ENCODE measurements around the gene ZDHHC14. TPM values are rescaled to one million over a fixed set of nuclear protein-coding genes. Genes with fewer than 3 reads are reported as not detected.

ZDHHC14 gene
- total RNA-seq, 4 donors from 2014 or later = 6.2 to 20.6 (median 15.1) TPM

DNA sequence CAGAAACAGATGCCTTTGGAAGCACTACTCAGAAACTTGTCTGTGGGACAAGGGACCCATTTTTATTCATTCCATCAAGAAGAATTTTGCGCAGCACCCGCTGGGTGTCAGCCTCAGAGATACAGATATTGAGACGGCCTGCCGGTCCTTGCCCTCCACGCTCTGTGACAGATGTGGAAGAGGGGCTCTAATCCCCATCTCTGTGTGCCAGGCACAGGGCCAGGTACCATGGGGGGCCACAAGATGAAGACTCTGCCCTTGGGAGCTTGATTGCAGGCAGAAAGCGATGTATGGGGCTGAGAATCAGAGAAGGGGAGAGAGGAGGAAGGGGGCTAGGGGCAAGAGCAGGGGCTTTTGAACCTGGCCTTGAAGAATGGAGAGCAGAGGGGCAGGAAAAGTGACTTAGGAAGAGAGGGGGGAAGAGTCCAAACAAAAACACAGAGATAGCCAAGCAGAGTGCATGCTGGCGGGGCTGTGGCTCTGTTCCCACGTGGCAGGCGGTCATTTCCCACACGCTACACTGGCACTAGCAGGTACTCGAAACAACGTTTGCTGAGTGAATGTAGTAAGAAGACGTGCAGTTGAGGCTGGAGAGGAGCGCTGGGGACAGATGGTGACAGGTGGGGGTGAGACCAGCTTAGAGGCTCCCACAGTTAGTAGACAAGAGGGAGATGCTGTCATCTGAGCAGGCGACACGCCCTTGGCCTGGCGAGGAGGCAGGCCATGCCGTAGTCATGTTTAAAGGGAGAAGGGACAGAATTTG is 271.8 kb downstream of the ZDHHC14 start:
- peak; percentile 54 to 61 for DNase-seq
- Histone ChIP-seq H3K4me3 (replicated peaks in 1 of 3) (no peak overlapping the region), H3K27ac (peak overlapping the region; percentile 79 to 95 (median 93)), H3K36me3 (no peaks in the 10 kb centered on the region), H3K27me3 (no peaks in the 10 kb centered on the region), H3K4me1 (peaks cover 54 to 62% of the 10 kb centered on the region in 2 donors), H3K9me3 (no peaks in the 10 kb centered on the region)
- intact Hi-C loops (cut with DNase I) = loop anchor here (10.0 kb wide), 2 partner anchors 102 to 422 kb away; no protein-coding TSS in a partner anchor
- TF ChIP-seq POLR2A (IDR thresholded peaks at IDR 0.05) = no peak
- no peak for TF ChIP-seq CTCF (IDR thresholded peaks at IDR 0.05)
- 84 to 90% methylated on average over 18 of the region's 18 CpGs for WGBS, 2 donors

DNA sequence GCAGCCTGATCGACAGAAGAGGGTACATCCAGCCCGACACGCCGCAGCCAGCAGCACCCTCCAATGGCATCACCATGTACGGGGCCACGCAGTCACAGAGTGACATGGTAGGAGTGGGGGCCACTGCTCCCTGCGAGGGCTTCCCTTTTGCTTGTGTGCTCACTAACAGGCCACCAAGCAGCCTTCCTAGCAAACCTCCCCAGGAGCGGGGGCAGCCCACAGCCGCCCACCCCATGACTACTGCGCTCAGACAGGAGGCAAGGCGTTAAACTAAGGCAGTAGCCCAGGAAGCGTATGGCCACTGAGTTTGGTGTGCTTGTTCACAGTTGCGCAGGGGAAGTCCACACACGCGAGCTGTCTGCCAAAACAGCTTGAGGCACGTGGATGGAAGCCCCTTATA is 272.5 kb downstream of the ZDHHC14 start:
- peaks cover 61 to 67% of the 10 kb centered on the region in 2 donors for H3K4me1 ChIP-seq
- H3K9me3 ChIP-seq = no peaks in the 10 kb centered on the region
- 89 to 94% methylated on average over 15 to 16 of the region's 16 CpGs for WGBS, 2 donors
- no peaks in the 10 kb centered on the region for H3K27me3 ChIP-seq
- intact Hi-C loops (cut with DNase I) = loop anchor here (10.0 kb wide), 2 partner anchors 101 to 421 kb away; no protein-coding TSS in a partner anchor
- no peaks in the 10 kb centered on the region for H3K36me3 ChIP-seq
- no peak for DNase-seq
- TF ChIP-seq POLR2A (IDR thresholded peaks at IDR 0.05) = no peak
- TF ChIP-seq CTCF (IDR thresholded peaks at IDR 0.05) = no peak
- no peak overlapping the region for H3K4me3 ChIP-seq (replicated peaks in 1 of 3)
- H3K27ac ChIP-seq = peak overlapping the region; percentile 79 to 95 (median 93)

DNA sequence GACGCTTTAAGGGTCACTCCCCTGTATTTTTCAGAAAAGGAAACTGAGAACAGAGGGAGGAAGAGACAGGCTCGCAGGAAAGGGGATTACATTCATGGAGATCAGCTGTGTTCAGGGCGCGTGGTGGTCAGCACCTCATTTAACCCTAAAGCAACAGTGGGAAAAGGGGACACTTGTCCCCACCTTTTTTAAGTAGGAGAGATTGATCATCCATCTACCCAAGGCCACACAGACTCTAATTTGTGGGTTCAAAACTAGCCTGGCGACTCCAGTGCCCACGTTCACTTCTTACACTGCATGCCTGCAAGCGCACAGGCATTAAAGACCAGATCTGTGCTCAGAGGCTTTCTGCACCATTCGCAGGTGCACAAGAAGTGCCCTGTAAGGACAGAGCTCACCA is 274.1 kb downstream of the ZDHHC14 start:
- no peak for TF ChIP-seq CTCF (IDR thresholded peaks at IDR 0.05)
- TF ChIP-seq POLR2A (IDR thresholded peaks at IDR 0.05) = no peak
- WGBS, 2 donors = 90 to 96% methylated on average over 8 of the region's 8 CpGs
- Histone ChIP-seq H3K4me3 (replicated peaks in 1 of 3) (no peak overlapping the region), H3K4me1 (peaks cover 56 to 61% of the 10 kb centered on the region in 2 donors), H3K27ac (peak overlapping the region; percentile 15 to 95 (median 69)), H3K36me3 (no peaks in the 10 kb centered on the region), H3K9me3 (no peaks in the 10 kb centered on the region), H3K27me3 (no peaks in the 10 kb centered on the region)
- no peak for DNase-seq
- intact Hi-C loops (cut with DNase I) = loop anchor here (10.0 kb wide), 2 partner anchors 100 to 420 kb away; no protein-coding TSS in a partner anchor

- peaks cover 42 to 47% of the 10 kb centered on the region in 2 donors for H3K4me1 ChIP-seq
- H3K36me3 ChIP-seq = no peaks in the 10 kb centered on the region
- intact Hi-C loops (cut with DNase I) = loop anchor here (10.0 kb wide), 2 partner anchors 98 to 418 kb away; no protein-coding TSS in a partner anchor
- no peak overlapping the region for H3K4me3 ChIP-seq (replicated peaks in 1 of 3)
- DNase-seq = no peak
- TF ChIP-seq CTCF (IDR thresholded peaks at IDR 0.05) (no peak), POLR2A (IDR thresholded peaks at IDR 0.05) (no peak)
- H3K27me3 ChIP-seq = no peaks in the 10 kb centered on the region
- peak overlapping the region in 1 of 3 donors; percentile 28 for H3K27ac ChIP-seq
- no peaks in the 10 kb centered on the region for H3K9me3 ChIP-seq
- 93 to 96% methylated on average over 7 of the region's 7 CpGs for WGBS, 2 donors
These were observed 275.5 kb downstream of the ZDHHC14 start for GRCh38 chr6:157656437-157656997.

DNA sequence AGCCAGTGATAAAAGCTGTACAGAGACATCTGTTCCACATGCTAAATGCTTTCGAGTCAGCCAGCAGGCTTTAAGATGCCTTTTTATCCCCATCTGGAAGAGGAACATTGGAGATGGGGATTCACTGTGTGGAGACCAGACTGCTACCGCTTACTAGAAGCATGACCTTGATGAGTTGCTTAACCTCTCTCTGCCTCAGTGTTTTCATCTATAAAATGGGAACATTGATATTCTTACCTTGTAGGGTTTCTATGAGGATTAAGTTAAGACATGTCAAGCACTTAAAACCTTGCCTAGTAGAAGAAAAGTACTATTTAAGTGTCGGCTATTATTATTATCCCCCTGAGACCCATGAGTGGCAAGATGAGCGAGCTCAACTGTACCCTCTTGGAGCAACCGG is 276.8 kb downstream of the ZDHHC14 start:
- Histone ChIP-seq H3K4me3 (replicated peaks in 1 of 3) (no peak overlapping the region), H3K36me3 (no peaks in the 10 kb centered on the region), H3K9me3 (no peaks in the 10 kb centered on the region), H3K27ac (peak overlapping the region in 2 of 3 donors; percentile 73 to 77), H3K27me3 (no peaks in the 10 kb centered on the region), H3K4me1 (peaks cover 31 to 36% of the 10 kb centered on the region in 2 donors)
- DNase-seq = no peak
- intact Hi-C loops (cut with DNase I) = loop anchor here (10.0 kb wide), 2 partner anchors 97 to 417 kb away; no protein-coding TSS in a partner anchor
- TF ChIP-seq CTCF (IDR thresholded peaks at IDR 0.05) (no peak), POLR2A (IDR thresholded peaks at IDR 0.05) (no peak)
- WGBS, 2 donors = 94 to 97% methylated on average over 5 of the region's 5 CpGs

Data from thyroid gland (tissue), 4 donors.